Measurements from ENCODE around the gene RCCD1.
"Not testable (repeated sequence)": the region's sequence is repeated elsewhere in the genome, so short reads cannot be mapped to it uniquely, and the experiment has no call there.

RCCD1 gene, protein sequence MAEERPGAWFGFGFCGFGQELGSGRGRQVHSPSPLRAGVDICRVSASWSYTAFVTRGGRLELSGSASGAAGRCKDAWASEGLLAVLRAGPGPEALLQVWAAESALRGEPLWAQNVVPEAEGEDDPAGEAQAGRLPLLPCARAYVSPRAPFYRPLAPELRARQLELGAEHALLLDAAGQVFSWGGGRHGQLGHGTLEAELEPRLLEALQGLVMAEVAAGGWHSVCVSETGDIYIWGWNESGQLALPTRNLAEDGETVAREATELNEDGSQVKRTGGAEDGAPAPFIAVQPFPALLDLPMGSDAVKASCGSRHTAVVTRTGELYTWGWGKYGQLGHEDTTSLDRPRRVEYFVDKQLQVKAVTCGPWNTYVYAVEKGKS

GRCh38 chr15:90954712-90955623, at the start of gene RCCD1:
TSS of gene RCCD1 (plus strand) at chr15:90954884. CDS start at chr15:90956735, 1,851 bp downstream.
- peak; percentile 92 to 94 for DNase-seq

GRCh38 chr15:90905306-90906180, 49.1 kb upstream of the RCCD1 start:
- DNase-seq, result no peak

- no peak for DNase-seq
Observed at GRCh38 chr15:90906181-90906849, 48.4 kb upstream of the RCCD1 start.

DNA sequence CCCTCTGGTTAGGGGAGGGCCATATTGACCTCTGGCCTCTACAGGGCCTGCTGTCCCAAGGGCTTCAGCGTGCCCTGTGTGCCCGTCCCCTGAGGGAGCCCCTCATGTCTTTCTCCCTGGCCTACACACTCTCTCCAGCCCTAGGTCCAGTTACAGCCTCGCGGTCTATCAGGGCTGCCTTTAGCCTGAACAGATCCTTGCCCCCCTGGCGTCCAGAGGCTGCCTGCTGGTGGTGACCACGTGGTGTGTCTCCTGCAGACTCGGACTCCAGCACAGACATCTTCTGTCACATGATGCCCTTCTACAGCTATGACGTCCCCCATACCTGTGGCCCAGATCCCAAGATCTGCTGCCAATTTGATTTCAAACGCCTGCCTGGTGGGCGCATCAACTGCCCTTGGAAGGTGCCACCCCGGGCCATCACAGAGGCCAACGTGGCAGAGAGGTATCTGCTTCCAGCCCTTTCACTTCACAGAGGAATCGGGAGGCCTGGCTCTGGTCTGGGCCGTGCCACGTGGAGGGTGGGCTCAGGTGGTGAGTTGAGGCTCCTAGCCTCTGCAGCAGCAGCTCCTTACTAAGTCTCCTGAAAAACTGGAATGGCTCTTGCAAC, 47.5 kb upstream of the RCCD1 start:
- DNase-seq, result no peak

DNA sequence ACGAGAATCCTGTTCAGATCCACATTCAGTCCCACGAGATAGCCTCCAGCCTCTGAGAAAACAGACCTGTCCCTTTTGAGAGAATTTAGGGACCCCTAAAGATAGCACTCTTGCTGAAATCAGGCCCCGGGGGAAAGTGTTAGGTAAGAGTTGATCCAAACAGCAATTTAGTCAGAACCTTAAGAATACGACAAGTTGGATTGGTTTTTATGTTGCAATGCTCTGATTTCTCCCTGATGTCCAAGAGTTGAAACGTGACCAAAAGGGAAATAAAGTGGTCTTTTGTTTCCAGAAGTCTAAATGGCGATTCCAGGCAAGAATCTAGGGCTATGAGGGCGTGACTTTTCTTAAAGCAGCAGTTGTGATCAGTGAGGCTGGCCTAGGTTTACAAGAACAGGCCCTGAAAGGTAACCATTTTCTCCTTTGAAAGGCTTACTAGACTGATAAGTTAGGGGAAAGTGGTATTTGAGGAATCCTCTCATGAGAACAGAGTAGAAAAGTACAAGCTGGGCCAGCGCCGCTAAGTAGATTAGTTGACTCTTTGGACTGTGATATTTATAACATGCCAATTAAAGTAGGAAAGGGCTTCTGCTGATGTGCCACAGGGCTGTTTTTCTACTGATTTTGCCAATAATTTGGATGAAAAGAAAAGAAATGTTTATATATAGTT, 46.7 kb upstream of the RCCD1 start:
- no peak for DNase-seq

DNA sequence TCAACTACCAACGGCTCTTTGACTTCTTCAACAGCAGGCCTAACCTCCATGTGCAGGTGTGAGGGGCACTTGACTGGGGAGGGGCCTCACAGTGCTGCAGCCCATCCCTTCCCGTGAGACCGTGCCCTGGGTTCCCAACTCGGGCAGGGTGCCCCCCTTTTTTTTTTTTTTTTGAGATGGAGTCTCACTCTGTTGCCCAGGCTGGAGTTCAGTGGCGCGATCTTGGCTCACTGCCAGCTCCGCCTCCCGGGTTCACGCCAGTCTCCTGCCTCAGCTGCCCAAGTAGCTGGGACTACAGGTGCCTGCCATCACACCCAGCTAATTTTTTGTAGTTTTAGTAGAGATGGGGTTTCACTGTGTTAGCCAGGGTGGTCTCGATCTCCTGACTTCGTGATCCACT, 45.2 kb upstream of the RCCD1 start:
- not testable (repeated sequence) for DNase-seq

GRCh38 chr15:90909976-90910375, 44.7 kb upstream of the RCCD1 start:
- DNase-seq, result no peak

- no peak for DNase-seq
Observed at GRCh38 chr15:90910441-90911301, 44.0 kb upstream of the RCCD1 start.

DNA sequence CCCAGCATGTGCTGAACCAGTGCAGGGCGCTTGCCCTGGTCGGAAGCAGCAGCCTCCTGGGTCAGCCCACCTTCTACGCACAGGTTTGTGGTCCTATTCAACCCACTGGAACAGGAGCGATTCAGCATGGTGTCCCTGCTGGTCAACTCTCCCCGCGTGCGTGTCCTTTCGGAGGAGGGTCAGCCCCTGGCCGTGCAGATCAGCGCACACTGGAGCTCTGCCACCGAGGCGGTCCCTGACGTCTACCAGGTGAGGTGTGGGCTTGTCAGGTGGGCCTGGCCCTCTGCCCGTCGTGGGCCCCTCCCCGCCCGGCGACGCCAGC, 43.4 kb upstream of the RCCD1 start:
- DNase-seq, result no peak

DNA sequence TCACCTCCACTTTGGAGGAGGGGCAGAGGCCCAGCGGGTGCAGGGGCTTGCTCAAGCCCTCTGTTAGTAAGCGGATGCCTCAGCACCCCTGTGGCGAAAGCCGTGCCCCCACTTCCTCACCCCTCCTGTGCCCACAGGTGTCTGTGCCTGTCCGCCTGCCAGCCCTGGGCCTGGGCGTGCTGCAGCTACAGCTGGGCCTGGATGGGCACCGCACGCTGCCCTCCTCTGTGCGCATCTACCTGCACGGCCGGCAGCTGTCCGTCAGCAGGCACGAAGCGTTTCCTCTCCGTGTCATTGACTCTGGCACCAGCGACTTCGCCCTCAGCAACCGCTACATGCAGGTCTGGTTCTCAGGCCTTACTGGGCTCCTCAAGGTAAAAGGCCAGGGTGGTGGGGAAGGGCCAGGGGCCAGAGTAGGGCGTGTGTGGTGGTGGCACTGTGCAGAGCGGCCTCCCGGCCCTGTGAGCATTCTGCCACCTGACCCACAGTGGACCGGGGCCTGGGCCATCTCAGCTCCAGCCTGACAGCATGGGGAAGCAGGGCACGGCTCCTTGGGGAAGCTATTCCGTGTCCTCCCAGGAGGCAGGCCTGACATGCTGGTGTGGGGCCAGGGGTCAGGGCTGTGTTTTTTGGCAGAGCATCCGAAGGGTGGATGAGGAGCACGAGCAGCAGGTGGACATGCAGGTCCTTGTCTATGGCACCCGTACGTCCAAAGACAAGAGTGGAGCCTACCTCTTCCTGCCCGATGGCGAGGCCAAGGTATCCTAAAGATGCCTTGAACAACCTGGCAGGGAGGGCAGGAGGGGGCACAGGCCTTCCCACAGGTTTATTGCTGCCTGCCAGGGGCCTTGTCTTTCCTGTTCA, 42.5 kb upstream of the RCCD1 start:
- no peak for DNase-seq

GRCh38 chr15:90912770-90913075, 42.0 kb upstream of the RCCD1 start:
- DNase-seq, result no peak

DNA sequence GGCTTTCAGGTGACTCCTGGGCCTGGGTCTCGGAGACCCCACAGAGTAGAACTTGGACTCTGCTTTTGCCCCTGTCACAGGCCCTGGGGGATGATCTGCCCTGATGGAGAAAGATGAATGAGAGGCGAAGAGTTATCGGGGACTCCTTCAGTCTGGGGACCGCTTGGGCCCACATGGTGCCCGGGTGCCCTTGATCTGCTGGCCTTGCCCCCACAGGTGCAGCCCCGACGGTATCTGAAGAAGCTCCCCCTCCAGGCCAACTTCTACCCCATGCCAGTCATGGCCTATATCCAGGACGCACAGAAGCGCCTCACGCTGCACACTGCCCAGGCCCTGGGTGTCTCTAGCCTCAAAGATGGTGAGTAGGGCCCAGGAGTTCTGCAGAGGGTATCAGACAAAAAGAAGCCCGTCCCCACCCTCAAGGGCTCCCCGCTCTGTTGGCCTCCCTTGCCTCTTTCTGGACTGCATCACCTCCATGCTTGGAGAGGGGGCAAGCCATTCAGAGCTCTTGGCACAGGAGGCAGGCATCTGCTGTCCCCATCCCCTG, 41.2 kb upstream of the RCCD1 start:
- no peak for DNase-seq

- DNase-seq, result peak; percentile 61 to 80
Observed at GRCh38 chr15:90914305-90915080, 40.2 kb upstream of the RCCD1 start.

DNA sequence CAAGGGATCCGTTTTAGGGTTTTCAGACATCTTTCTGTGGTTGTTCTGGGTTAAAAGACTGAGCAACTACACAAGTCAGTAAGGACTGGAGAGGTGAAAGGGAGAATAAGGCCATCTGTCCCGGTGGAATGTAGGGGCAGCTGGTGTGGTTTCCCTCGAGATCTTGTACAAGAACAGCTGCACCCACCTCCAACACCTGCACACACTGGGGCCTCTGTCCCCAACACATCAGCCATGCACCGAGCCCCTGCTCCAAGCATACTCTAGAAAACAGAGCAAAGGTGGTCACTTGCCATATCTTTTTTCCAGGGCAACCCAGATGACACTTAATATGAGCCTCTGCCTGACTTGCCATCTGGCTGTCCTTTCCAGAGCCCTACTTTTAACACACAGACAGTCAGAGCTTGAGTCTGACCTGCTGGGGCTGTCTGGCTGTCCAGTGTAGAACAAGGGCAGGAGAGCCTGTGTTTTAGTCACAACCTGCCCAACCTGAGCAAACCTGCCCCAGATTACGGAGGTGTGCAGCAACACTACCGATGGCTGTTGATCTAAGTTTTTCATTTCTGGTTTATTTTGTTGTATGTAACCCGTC, 39.4 kb upstream of the RCCD1 start:
- DNase-seq, result no peak

DNA sequence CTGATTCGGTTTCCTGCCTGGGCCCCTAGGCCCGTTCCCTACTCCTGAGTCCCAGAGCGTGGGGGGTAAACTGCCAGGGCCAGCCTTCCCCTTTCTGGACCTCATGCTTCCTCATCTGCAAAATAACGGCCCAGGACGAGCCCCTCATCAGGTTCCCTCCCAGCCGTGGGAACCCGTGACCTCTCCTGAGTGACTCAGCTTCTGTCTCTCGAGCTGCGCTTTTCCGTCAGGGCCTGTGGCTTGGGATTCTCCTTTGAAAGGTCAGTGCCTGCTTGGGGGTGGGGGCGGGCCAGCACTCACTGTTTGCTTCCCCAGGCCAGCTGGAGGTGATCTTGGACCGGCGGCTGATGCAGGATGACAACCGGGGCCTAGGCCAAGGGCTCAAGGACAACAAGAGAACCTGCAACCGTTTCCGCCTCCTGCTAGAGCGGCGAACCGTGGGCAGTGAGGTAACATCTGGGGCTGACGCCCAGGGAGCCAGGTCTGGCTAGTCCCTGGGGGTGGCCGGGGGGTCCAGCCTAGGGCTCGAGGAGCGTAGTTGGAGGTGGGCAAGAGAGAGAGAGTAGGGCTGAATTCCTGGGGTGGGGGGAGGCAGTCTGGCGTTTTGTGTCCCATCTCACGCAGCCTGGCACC, 38.8 kb upstream of the RCCD1 start:
- peak; percentile 88 to 97 for DNase-seq

DNA sequence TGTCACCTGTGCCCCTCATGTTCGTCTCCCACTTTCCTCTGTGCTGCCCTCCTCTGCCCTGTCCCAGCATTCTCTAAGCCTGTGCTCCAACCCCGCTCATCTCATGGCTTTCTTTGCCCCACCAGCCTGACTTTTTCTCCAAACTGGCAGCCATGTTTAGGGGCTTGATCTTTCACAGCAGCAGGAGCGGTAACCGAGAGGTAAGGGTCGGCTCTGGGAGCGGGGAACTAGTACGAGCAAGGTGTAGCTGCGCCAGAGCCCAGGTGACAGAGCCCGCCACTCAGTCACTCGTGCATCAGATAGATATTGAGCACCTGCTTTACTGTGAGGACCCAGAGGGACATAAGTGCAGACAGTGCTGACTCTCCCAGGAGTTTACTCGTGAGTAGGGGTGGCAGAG, 38.2 kb upstream of the RCCD1 start:
- DNase-seq, result no peak

- DNase-seq, result no peak
Observed at GRCh38 chr15:90917569-90917968, 37.1 kb upstream of the RCCD1 start.

Data from inflammatory macrophage treated with lipopolysaccharide for 1 hour (primary cell).